Measurements from ENCODE around the gene HOXA11. TPM values are rescaled to one million over a fixed set of nuclear protein-coding genes. Genes with fewer than 3 reads are reported as not detected.

The HOXA11 gene
- total and polyA plus RNA-seq, 2 of the 4 experiments (the other 2 are of a cell fraction) = 0.05 TPM; not detected in 1

GRCh38 chr7:27175626-27176523, 9.2 kb downstream of the HOXA11 start (continued):
- TF ChIP-seq RFX5 (IDR thresholded peaks at IDR 0.05; ENCODE audit: low read depth, low read length) (no peak), FOS (IDR thresholded peaks at IDR 0.05; ENCODE audit: low read depth, low read length) (no peak)

DNA sequence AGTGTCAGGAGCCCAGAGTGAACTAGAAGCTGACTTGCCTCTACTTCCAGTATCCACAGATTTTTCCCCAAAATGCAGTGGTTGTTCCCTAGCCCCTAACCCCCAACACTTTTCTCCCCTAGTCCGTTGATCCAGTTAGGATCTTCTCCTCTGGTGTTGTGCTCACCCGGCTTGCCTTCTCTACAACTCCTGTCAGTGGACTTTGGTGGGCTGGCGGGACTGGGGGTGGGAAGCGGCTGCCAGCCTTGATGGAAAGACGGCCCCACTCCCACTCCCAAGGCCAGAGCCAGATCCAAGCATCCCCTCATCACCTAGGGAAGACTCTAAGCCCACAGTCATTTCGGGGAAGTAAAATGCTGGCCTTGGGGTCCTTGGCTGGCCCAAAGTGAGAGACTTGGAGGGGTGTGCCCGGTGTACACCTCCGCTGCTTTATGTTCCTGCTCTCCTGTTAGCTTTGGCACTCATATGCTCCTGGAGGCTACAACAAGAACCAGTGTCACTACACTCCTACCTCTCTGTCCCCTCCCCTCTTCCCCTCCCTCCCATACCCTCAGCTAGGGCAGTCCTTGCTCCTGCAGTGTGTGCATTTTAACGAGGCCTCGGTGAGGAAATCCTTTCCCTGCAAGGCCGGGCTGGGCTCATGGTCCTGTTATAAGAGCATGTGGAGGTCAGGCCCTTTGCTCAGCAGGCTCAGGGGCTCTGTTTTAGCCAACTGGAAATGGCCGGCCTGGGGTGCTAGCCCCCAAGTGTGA, 10.0 kb downstream of the HOXA11 start:
- no peak overlapping the region for H3K9ac ChIP-seq (ENCODE audit: low read depth, low read length)
- H3K27me3 ChIP-seq (ENCODE audit: control insufficient read depth, insufficient read depth, low read length) = peaks cover 87% of the 10 kb centered on the region
- POLR2A ChIA-PET (ENCODE audit: unreplicated experiment) = interaction anchor here (0.5 kb wide), 1 partner anchor 1819 kb away, joined by 3 read pairs; no protein-coding TSS in a partner anchor
- no peak for TF ChIP-seq MXI1 (IDR thresholded peaks at IDR 0.05; ENCODE audit: borderline replicate concordance, low read depth, low read length)
- TF ChIP-seq, protein P1, sequence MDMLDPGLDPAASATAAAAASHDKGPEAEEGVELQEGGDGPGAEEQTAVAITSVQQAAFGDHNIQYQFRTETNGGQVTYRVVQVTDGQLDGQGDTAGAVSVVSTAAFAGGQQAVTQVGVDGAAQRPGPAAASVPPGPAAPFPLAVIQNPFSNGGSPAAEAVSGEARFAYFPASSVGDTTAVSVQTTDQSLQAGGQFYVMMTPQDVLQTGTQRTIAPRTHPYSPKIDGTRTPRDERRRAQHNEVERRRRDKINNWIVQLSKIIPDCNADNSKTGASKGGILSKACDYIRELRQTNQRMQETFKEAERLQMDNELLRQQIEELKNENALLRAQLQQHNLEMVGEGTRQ (IDR thresholded peaks at IDR 0.05; ENCODE audit: low read depth, low read length) = no peak
- TF ChIP-seq CHD1 (IDR thresholded peaks at IDR 0.05; ENCODE audit: low read depth, low read length) = no peak
- TF ChIP-seq RCOR1 (IDR thresholded peaks at IDR 0.05; ENCODE audit: insufficient replicate concordance, low read length) = no peak
- no peak for TF ChIP-seq MAZ (IDR thresholded peaks at IDR 0.05; ENCODE audit: borderline replicate concordance, low read depth, low read length)
- TF ChIP-seq MAFK (IDR thresholded peaks at IDR 0.05; ENCODE audit: low read depth, low read length) = no peak
- TF ChIP-seq NFE2L2 (IDR thresholded peaks at IDR 0.05; ENCODE audit: low read depth, low read length) = no peak
- no peak for TF ChIP-seq BHLHE40 (IDR thresholded peaks at IDR 0.05; ENCODE audit: low read depth, low read length)
- no peak for TF ChIP-seq RFX5 (IDR thresholded peaks at IDR 0.05; ENCODE audit: low read depth, low read length)
- no peak for TF ChIP-seq POLR2A (IDR thresholded peaks at IDR 0.05; ENCODE audit: low read depth, low read length)
- TF ChIP-seq ELK1 (IDR thresholded peaks at IDR 0.05; ENCODE audit: borderline replicate concordance, low read depth, low read length) = no peak
- TF ChIP-seq CEBPB (IDR thresholded peaks at IDR 0.05; ENCODE audit: low read depth, low read length) = no peak
- TF ChIP-seq FOS (IDR thresholded peaks at IDR 0.05; ENCODE audit: low read depth, low read length) = no peak

More for the DNA sequence above, 10.0 kb downstream of the HOXA11 start:
- H3K27ac ChIP-seq (ENCODE audit: insufficient read depth, low read length) = no peak overlapping the region
- DNase-seq (no peak), ATAC-seq (ENCODE audit: low read depth) (no peak)
- no peak overlapping the region for H3K23ac ChIP-seq (ENCODE audit: low read depth, low read length)
- no peaks in the 10 kb centered on the region for H3K36me3 ChIP-seq (ENCODE audit: control insufficient read depth, insufficient read depth, low read length)
- dilution Hi-C loops (cut with HindIII; ENCODE audit: low sequenced_read_pairs, unreplicated experiment) (no loop called here), intact Hi-C loops (cut with micrococcal nuclease) (no loop called here), in situ Hi-C loops (cut with MboI; ENCODE audit: low sequenced_read_pairs) (no loop called here)
- peaks cover 7% of the 10 kb centered on the region; the same call in 1 of the 2 replicates for H3K9me3 ChIP-seq (ENCODE audit: control insufficient read depth, insufficient read depth, low read length)
- no peak overlapping the region for H2BK120ac ChIP-seq (ENCODE audit: low read depth, low read length)
- no peak overlapping the region for H2BK15ac ChIP-seq (ENCODE audit: low read depth, low read length)
- peaks cover 19% of the 10 kb centered on the region; the same call in 1 of the 2 replicates for H4K20me1 ChIP-seq (ENCODE audit: insufficient read depth, low read length)
- CTCF ChIA-PET = interaction anchor here (0.5 to 0.6 kb wide), 2 partner anchors 14 to 402 kb away, joined by 3 read pairs; no protein-coding TSS in a partner anchor
- no peak overlapping the region for H4K91ac ChIP-seq (ENCODE audit: insufficient read depth, low read depth, low read length)
- H2AFZ ChIP-seq (replicated peaks; ENCODE audit: low read length, poor library complexity) = no peak overlapping the region
- H2BK5ac ChIP-seq (ENCODE audit: low read depth, low read length, poor library complexity, severe bottlenecking) = no peak overlapping the region
- H3K14ac ChIP-seq (replicated peaks; ENCODE audit: low read depth, low read length) = no peak overlapping the region
- H4K5ac ChIP-seq (ENCODE audit: low read depth, low read length) = no peak overlapping the region
- H2BK20ac ChIP-seq (ENCODE audit: low read depth, low read length) = no peak overlapping the region
- H3K18ac ChIP-seq (ENCODE audit: low read depth, low read length) = no peak overlapping the region
- no peak overlapping the region for H3K56ac ChIP-seq (ENCODE audit: extremely low read depth, insufficient read depth, low read length)
- H4K8ac ChIP-seq (ENCODE audit: low read depth in 2 of 2, low read length in 2 of 2) = no peak overlapping the region
- no peaks in the 10 kb centered on the region; the same call in 1 of the 2 replicates for H3K4me1 ChIP-seq (ENCODE audit: control insufficient read depth, insufficient read depth, low read length)
- no peak overlapping the region for H2AK9ac ChIP-seq (replicated peaks; ENCODE audit: low read depth, low read length, poor library complexity)
- no peaks in the 10 kb centered on the region for H3K9me1 ChIP-seq (ENCODE audit: insufficient read depth, low read length)
- no peak overlapping the region for H2AK5ac ChIP-seq (ENCODE audit: low read depth, low read length)
- H3K79me1 ChIP-seq (ENCODE audit: low read depth in 1 of 2, low read length in 2 of 2) = no peaks in the 10 kb centered on the region
- BruUV-seq (replicated peaks) = no TSS peak
- no peak overlapping the region for H3K4ac ChIP-seq (ENCODE audit: low read depth, low read length)
- no peak overlapping the region for H3K4me2 ChIP-seq (ENCODE audit: low read depth, low read length)
- H3K4me3 ChIP-seq (ENCODE audit: insufficient read depth, low read depth, low read length) = no peak overlapping the region
- 64% methylated on average over 3 of the region's 12 CpGs; no CpG with 5 or more reads in 1 of the 2 experiments for WGBS, 2 experiments (ENCODE audit: extremely low coverage in 2 of 2, insufficient read length in 1 of 2)

All from IMR-90 (cell line).